GM12878 (cell line): ENCODE data around the gene C3orf70. TPM values are rescaled to one million over a fixed set of nuclear protein-coding genes. Genes with fewer than 3 reads are reported as not detected.

ENCODE experiments used
- ATAC-seq: fragments of 200-7000 bp; cut with Tn5 transposase; 3 replicates; pipeline ENCODE4 v1.9.1; 2020; ENCODE audit warnings: mild to moderate bottlenecking, moderate library complexity
- BruUV-seq: library from RNA; stranded (reverse); fragments of 400-500 nt; replicated peaks from 2 replicates; lab custom pipeline; 2021; lab: Mats Ljungman, UMichigan
- CTCF ChIA-PET: fragments of 300-600 bp; sonication (Branson Sonifier 250); formaldehyde crosslinking; extraction: SDS; loops from one replicate; lab custom pipeline; 2021; ENCODE audit warnings: inconsistent platforms; lab: Yijun Ruan, JAX
- POLR2A ChIA-PET: fragments of 350-600 bp; formaldehyde crosslinking; extraction: SDS; loops from one replicate; lab custom pipeline; 2021; ENCODE audit warnings: inconsistent platforms; lab: Charles Lee
- RAD21 ChIA-PET: fragments of 300-600 bp; sonication (Branson Sonifier 250); formaldehyde crosslinking; loops from one replicate; lab custom pipeline; 2023; ENCODE audit warnings: antibody characterized with exemption; ENCODE audit not compliant: unreplicated experiment; lab: Charles Lee
- SMC1A ChIA-PET: fragments of 300-600 bp; sonication (Branson Sonifier 250); formaldehyde crosslinking; loops from one replicate; lab custom pipeline; 2023; ENCODE audit not compliant: unreplicated experiment, uncharacterized antibody; lab: Charles Lee
- DNase-seq: peaks from one replicate; pipeline ENCODE4 v3.0.0-alpha.2; 2011; ENCODE audit warnings: low read depth, low spot score
- FAIRE-seq: peaks from 3 replicates; lab custom pipeline; 2011; peaks lifted over from hg19 to GRCh38; lab: Jason Lieb, UNC
- H2AFZ ChIP-seq: 2 replicates; pipeline ENCODE4 v1.6.0; 2011; ENCODE audit warnings: low read depth, low read length, control low read depth; ENCODE audit not compliant: control insufficient read depth
- H3K27ac ChIP-seq: 2 replicates; pipeline ENCODE4 v1.5.1; 2011; ENCODE audit warnings: control low read depth; ENCODE audit not compliant: control insufficient read depth, insufficient read depth
- H3K27me3 ChIP-seq, 2 experiments: replicated peaks in 1 of 2; 2 replicates each; pipeline versions ENCODE4 v1.6.0 to v1.6.1; 2011; ENCODE audit warnings: low read length in 1 of 2; ENCODE audit not compliant: control insufficient read depth in 2 of 2, insufficient read depth in 2 of 2
- H3K36me3 ChIP-seq, 2 experiments: 2 replicates each; pipeline ENCODE4 v1.5.1; 2011; ENCODE audit warnings: low read length in 1 of 2; ENCODE audit not compliant: control insufficient read depth in 2 of 2, insufficient read depth in 2 of 2
- H3K4me1 ChIP-seq: 2 replicates; pipeline ENCODE4 v1.6.1; 2011; ENCODE audit warnings: mild to moderate bottlenecking, low read length, moderate library complexity, mixed read lengths; ENCODE audit not compliant: control insufficient read depth, insufficient read depth
- H3K4me2 ChIP-seq: 2 replicates; pipeline ENCODE4 v1.6.0; 2011; ENCODE audit warnings: control low read depth; ENCODE audit not compliant: control insufficient read depth, insufficient read depth
- H3K4me3 ChIP-seq: fragments of 200-600 bp; sonication (generic); 2 replicates; pipeline ENCODE4 v1.5.1; 2016
- H3K79me2 ChIP-seq: 2 replicates; pipeline ENCODE4 v1.6.0; 2011; ENCODE audit warnings: low read length; ENCODE audit not compliant: control insufficient read depth, insufficient read depth
- H3K9ac ChIP-seq: 2 replicates; pipeline ENCODE4 v1.8.0; 2011; ENCODE audit warnings: low read length, control low read depth, mixed read lengths; ENCODE audit not compliant: control insufficient read depth, insufficient read depth
- H3K9me3 ChIP-seq: replicated peaks from 3 replicates; pipeline ENCODE4 v1.5.1; 2011; ENCODE audit warnings: mild to moderate bottlenecking, low read length; ENCODE audit not compliant: control insufficient read depth, insufficient read depth
- H4K20me1 ChIP-seq: 2 replicates; pipeline ENCODE4 v1.6.0; 2011; ENCODE audit not compliant: control insufficient read depth, insufficient read depth
- ATF3 ChIP-seq: IDR thresholded peaks from 2 replicates; pipeline ENCODE4 v1.6.1; 2011; ENCODE audit warnings: low read depth, mild to moderate bottlenecking, low read length, moderate library complexity, borderline replicate concordance; ENCODE audit errors: extremely low read depth
- BMI1 ChIP-seq: fragments of 450-650 bp; IDR thresholded peaks from 2 replicates; pipeline ENCODE4 v1.6.1; 2016; ENCODE audit warnings: mild to moderate bottlenecking, moderate library complexity, borderline replicate concordance
- FOXM1 ChIP-seq: IDR thresholded peaks from 2 replicates; pipeline ENCODE4 v1.6.1; 2012; ENCODE audit warnings: low read depth, mild to moderate bottlenecking, inconsistent platforms, low read length, moderate library complexity
- HDGF ChIP-seq: fragments of 450-650 bp; IDR thresholded peaks from 2 replicates; pipeline ENCODE4 v1.6.1; 2016; ENCODE audit warnings: antibody characterized with exemption
- IKZF1 ChIP-seq: fragments of 450-650 bp; conservative IDR thresholded peaks from 2 replicates; pipeline ENCODE4 v1.6.1; 2017; ENCODE audit warnings: antibody characterized with exemption, mild to moderate bottlenecking
- JUND ChIP-seq: IDR thresholded peaks from 2 replicates; pipeline ENCODE4 v1.6.1; 2012; ENCODE audit warnings: low read depth, mild to moderate bottlenecking, low read length, improper control_type of control experiment, moderate library complexity
- MEF2A ChIP-seq: IDR thresholded peaks from 2 replicates; pipeline ENCODE4 v1.6.1; 2011; ENCODE audit warnings: low read depth, mild to moderate bottlenecking, low read length, moderate library complexity; ENCODE audit not compliant: insufficient read depth
- RCOR1 ChIP-seq: conservative IDR thresholded peaks from 2 replicates; pipeline ENCODE4 v1.6.1; 2012; ENCODE audit warnings: low read depth, low read length, improper control_type of control experiment
- SKIL ChIP-seq: fragments of 450-650 bp; IDR thresholded peaks from 2 replicates; pipeline ENCODE4 v1.6.1; 2017; ENCODE audit warnings: mild to moderate bottlenecking, low read depth, inconsistent platforms; ENCODE audit not compliant: poor library complexity, severe bottlenecking
- SMAD1 ChIP-seq: fragments of 450-650 bp; IDR thresholded peaks from 2 replicates; pipeline ENCODE4 v1.6.1; 2018; ENCODE audit warnings: mild to moderate bottlenecking, low read depth; ENCODE audit not compliant: partially characterized antibody
- TARDBP ChIP-seq: IDR thresholded peaks from 2 replicates; pipeline ENCODE4 v1.6.1; 2016; ENCODE audit warnings: borderline replicate concordance
- TCF12 ChIP-seq: IDR thresholded peaks from 2 replicates; pipeline ENCODE4 v1.6.1; 2011; ENCODE audit warnings: low read depth, mild to moderate bottlenecking, low read length
- WGBS: methylation state at CpG from one replicate; pipeline ENCODE4 v1.1.6; 2016; ENCODE audit warnings: low lambda C conversion rate; ENCODE audit not compliant: insufficient replicate concordance, insufficient coverage; ENCODE audit errors: missing lambda C conversion rate; 5-methylcytosine and 5-hydroxymethylcytosine counted together
- in situ Hi-C: fragments of 300-500 bp; cut with MboI; formaldehyde crosslinking; loops from 9 replicates; pipeline ENCODE4 v1.14.3; 2018; ENCODE audit warnings: mixed read lengths
- intact Hi-C: fragments of 100-400 bp; cut with micrococcal nuclease; formaldehyde crosslinking; loops from one replicate; pipeline ENCODE4 v1.14.2; 2022; ENCODE audit not compliant: unreplicated experiment
- polyA plus RNA-seq, 11 experiments: library from polyadenylated mRNA; depleted of rRNA in 4 of 11; unstranded in 6 of 11; stranded (reverse) in 5 of 11; fragments of >200 nt; fragmentation: Nextera tagmentation in 4 of 11; fragmentation: Illumina TruSeq in 1 of 11; extraction: Ambion mirVana in 4 of 11; extraction: Trizol in 1 of 11; gene quantifications; 1 replicate in 1 of 11; 2 replicates in 10 of 11; pipeline versions ENCODE4 v1.2.1 to v1.2.3, GENCODE V29; 2011 to 2016; ENCODE audit warnings: inconsistent platforms in 2 of 11, missing spikeins in 2 of 11, low read depth in 1 of 11
- total RNA-seq, 4 experiments: library from RNA; depleted of rRNA in 3 of 4; stranded (reverse); fragments of >200 nt in 3 of 4; fragmentation: Illumina TruSeq in 1 of 4; extraction: Trizol in 1 of 4; gene quantifications; 2 replicates each; pipeline versions ENCODE4 v1.2.1 to v1.2.3, GENCODE V29; 2013 to 2021

Gene C3orf70
- total and polyA plus RNA-seq, 10 of the 15 experiments (the other 5 are each of a cell fraction or from before 2014, with no cell fraction given) = 0.03 to 0.04 TPM; not detected in 8

GRCh38 chr3:185126201-185126600 is 26.7 kb downstream of the C3orf70 start:
- intact Hi-C loops = no loop called here
- WGBS = 28% methylated on average over 3 of the region's 3 CpGs
- no TSS peak for BruUV-seq

More at GRCh38 chr3:185126201-185126600, 26.7 kb downstream of the C3orf70 start:
- no peak for ATAC-seq
- no peaks in the 10 kb centered on the region for H3K36me3 ChIP-seq
- FAIRE-seq = no peak
- H4K20me1 ChIP-seq = no peaks in the 10 kb centered on the region
- H3K27ac ChIP-seq = no peak overlapping the region
- no peak overlapping the region for H3K4me3 ChIP-seq
- POLR2A ChIA-PET = no interaction called here
- no peak overlapping the region for H3K9ac ChIP-seq
- H3K9me3 ChIP-seq = no peaks in the 10 kb centered on the region
- no peak overlapping the region for H3K4me2 ChIP-seq
- H3K27me3 ChIP-seq = no peaks in the 10 kb centered on the region
- TF ChIP-seq TCF12 = no peak
- no peak for TF ChIP-seq TARDBP
- no peak for TF ChIP-seq ATF3
- no peak for TF ChIP-seq JUND
- no peak for TF ChIP-seq MEF2A
- no peak for TF ChIP-seq IKZF1
- no peak for TF ChIP-seq FOXM1
- no peak for TF ChIP-seq HDGF
- no peak for TF ChIP-seq BMI1
- no peak for TF ChIP-seq RCOR1
- TF ChIP-seq SMAD1 = no peak
- no peak for TF ChIP-seq SKIL
- SMC1A ChIA-PET = no interaction called here
- no peaks in the 10 kb centered on the region for H3K4me1 ChIP-seq
- no peak for DNase-seq
- CTCF ChIA-PET = no interaction called here
- no peak overlapping the region for H2AFZ ChIP-seq
- RAD21 ChIA-PET = no interaction called here
- H3K79me2 ChIP-seq = no peaks in the 10 kb centered on the region
- in situ Hi-C loops = no loop called here
